Kidney epithelial cell (primary cell): Measurements from ENCODE around the gene FSTL5. TPM values are rescaled to one million over a fixed set of nuclear protein-coding genes. Genes with fewer than 3 reads are reported as not detected.

Experiments
- DNase-seq: peaks from one replicate; pipeline ENCODE4 v3.0.0-alpha.2; 2010; ENCODE audit warnings: low read depth
- H3K27me3 ChIP-seq: 2 replicates; pipeline ENCODE4 v1.6.0; 2011; ENCODE audit warnings: low read length; ENCODE audit not compliant: control insufficient read depth, insufficient read depth
- H3K36me3 ChIP-seq: 2 replicates; pipeline ENCODE4 v1.5.1; 2011; ENCODE audit warnings: low read length; ENCODE audit not compliant: control insufficient read depth, insufficient read depth
- H3K4me3 ChIP-seq: 2 replicates; pipeline ENCODE4 v1.5.1; 2011; ENCODE audit warnings: low read depth, mild to moderate bottlenecking, control low read depth, low read length
- total RNA-seq: library from RNA; depleted of rRNA; stranded (reverse); fragments of >200 nt; gene quantifications from 2 replicates; pipeline ENCODE4 v1.2.3, GENCODE V29; 2015
- TF ChIP-seq, protein P1 (sequence below): IDR thresholded peaks from 2 replicates; pipeline ENCODE4 v1.5.1; 2011; ENCODE audit warnings: mild to moderate bottlenecking, moderate library complexity, low read length, control low read depth, inconsistent platforms; ENCODE audit not compliant: insufficient read depth, poor library complexity, severe bottlenecking

Gene FSTL5
- total RNA-seq, 1 donor from 2014 or later: not detected

DNA sequence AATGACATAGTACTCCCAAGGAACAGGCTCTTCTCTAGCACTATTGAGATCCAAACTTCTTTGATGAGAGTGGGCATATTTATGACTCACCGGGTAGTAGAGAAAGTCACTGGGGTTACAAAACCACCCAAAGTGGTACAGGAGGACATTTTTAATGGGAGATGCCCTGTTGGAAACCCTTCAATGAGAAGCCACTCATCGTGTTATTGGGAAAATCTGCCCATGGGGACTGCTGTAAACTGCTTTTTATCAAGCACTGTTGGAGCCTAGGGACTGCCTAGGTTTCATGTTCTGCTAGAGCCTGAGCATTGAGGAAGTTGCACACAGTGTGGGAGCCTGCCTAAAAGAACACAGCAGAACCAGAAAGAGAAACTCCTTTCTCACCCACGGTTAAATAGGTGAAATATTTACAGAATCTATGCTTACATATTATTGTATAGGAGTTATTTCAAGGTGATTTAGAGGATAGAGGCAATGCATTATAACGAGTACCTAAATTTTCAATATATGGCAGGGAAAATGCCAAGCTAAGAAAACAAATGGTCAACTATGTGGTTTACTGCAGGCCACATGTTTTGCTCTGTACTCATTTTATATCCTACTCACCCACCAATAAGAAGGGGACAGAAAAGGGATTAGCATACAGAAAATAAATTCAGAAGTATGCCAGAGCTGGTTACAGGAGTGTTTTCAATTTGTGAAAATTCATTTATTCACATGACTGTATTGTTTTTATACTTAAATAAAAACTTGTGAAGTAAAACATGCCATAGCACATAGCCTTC lies 559.1 kb downstream of the FSTL5 start:
- Histone ChIP-seq H3K36me3 (no peaks in the 10 kb centered on the region), H3K4me3 (no peak overlapping the region), H3K27me3 (no peaks in the 10 kb centered on the region)
- TF ChIP-seq, protein P1, sequence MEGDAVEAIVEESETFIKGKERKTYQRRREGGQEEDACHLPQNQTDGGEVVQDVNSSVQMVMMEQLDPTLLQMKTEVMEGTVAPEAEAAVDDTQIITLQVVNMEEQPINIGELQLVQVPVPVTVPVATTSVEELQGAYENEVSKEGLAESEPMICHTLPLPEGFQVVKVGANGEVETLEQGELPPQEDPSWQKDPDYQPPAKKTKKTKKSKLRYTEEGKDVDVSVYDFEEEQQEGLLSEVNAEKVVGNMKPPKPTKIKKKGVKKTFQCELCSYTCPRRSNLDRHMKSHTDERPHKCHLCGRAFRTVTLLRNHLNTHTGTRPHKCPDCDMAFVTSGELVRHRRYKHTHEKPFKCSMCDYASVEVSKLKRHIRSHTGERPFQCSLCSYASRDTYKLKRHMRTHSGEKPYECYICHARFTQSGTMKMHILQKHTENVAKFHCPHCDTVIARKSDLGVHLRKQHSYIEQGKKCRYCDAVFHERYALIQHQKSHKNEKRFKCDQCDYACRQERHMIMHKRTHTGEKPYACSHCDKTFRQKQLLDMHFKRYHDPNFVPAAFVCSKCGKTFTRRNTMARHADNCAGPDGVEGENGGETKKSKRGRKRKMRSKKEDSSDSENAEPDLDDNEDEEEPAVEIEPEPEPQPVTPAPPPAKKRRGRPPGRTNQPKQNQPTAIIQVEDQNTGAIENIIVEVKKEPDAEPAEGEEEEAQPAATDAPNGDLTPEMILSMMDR: no peak
- DNase-seq: no peak

DNA sequence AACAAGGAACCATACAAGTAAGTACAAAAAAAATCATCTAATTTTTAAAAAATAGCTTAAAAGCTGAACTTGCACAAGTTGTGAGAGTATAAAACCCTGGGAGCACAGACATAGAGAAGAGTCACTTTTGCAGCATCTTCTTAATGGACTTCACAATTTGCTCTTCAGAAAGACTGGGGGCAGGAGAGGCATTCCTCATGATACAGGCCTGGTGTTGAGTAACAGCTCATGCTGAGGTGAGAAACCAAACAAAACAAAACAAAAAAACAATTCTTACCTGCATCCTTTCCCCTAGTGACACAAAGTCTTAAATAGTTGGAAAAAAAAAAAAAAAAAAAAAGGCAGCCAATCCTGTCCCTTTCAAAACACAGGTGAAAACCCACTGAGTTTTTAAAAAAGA lies 562.8 kb downstream of the FSTL5 start:
- no peak for DNase-seq
- H3K27me3 ChIP-seq: no peaks in the 10 kb centered on the region
- H3K36me3 ChIP-seq: no peaks in the 10 kb centered on the region
- TF ChIP-seq, protein P1: no peak
- no peak overlapping the region for H3K4me3 ChIP-seq

DNA sequence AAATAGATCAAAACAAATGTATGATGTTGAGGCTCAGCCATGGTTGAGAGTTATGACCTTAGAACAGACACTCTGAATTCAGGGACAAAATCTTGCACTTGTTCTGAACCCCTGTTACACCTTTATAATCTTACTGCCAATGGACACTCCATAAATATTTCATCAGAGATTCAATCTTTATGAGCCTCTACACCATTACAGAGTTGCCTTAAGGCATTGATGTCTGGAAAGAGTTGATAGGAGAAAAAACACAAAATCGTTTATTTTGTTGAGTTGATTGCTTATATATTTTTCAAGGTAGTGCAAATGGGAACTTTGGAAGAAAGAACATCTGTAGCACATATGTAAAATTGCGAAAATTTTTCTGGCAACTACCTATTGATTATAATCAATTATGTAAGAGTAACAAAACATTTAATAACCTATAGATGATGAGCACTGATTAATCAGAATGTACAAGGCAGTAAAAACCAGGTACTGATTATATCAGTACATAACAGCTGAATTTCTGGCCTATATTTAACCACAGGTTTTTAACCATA lies 568.5 kb downstream of the FSTL5 start:
- TF ChIP-seq, protein P1: no peak
- H3K27me3 ChIP-seq: no peaks in the 10 kb centered on the region
- H3K4me3 ChIP-seq: no peak overlapping the region
- H3K36me3 ChIP-seq: no peaks in the 10 kb centered on the region
- no peak for DNase-seq

DNA sequence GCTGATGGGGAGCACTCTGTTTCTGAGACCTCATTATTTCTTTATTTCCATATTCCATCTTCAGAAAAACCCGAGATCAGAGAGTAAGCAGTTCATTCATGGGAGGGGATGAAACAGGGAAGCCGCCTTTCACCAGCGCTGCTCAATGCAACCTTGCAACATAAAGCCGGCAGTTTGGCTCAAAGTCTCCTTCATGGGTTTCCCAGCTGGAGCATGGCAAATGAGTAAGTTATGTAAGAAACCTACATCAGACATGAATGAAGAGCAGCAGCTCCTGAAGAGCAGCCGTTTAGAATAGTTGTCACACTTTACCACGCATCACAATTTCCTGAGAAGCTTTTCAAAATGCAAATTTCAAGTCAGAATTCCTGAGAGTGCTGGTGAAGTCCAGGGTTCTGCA lies 578.8 kb downstream of the FSTL5 start:
- TF ChIP-seq, protein P1: no peak
- no peak for DNase-seq
- Histone ChIP-seq H3K4me3 (no peak overlapping the region), H3K36me3 (no peaks in the 10 kb centered on the region), H3K27me3 (no peaks in the 10 kb centered on the region)

- Histone ChIP-seq H3K36me3 (no peaks in the 10 kb centered on the region), H3K4me3 (no peak overlapping the region), H3K27me3 (no peaks in the 10 kb centered on the region)
- TF ChIP-seq, protein P1: no peak
- DNase-seq: no peak
These were observed 580.3 kb downstream of the FSTL5 start for GRCh38 chr4:161583549-161583948.
